ENCODE data around the gene RGS6.
A peak's percentile ranks its signal among the peaks of the same experiment; 100 is the strongest.

The RGS6 gene

GRCh38 chr14:71943695-71944018, 11.4 kb downstream of the RGS6 start:
- no peak for TF ChIP-seq POU2F2 (IDR thresholded peaks at IDR 0.05; ENCODE audit: low read depth, low read length)
- TF ChIP-seq SPI1 (IDR thresholded peaks at IDR 0.05; ENCODE audit: low read depth, low read length): peak; percentile 16; the same call in 1 of the 2 replicates
- no peak for TF ChIP-seq TAF1 (IDR thresholded peaks at IDR 0.05; ENCODE audit: low read depth, low read length)
- TF ChIP-seq PAX5 (IDR thresholded peaks at IDR 0.05; ENCODE audit: insufficient read depth, low read length, severe bottlenecking): no peak
- TF ChIP-seq POLR2A (IDR thresholded peaks at IDR 0.05; ENCODE audit: low read depth, low read length): no peak
- no peak for TF ChIP-seq POLR2AphosphoS5 (IDR thresholded peaks at IDR 0.05; ENCODE audit: low read depth, low read length)
- FAIRE-seq: no peak
- no peak for DNase-seq (ENCODE audit: insufficient read length, low spot score)

GRCh38 chr14:71947947-71948500, 15.8 kb downstream of the RGS6 start:
- DNase-seq (ENCODE audit: insufficient read length, low spot score): no peak
- no peak for TF ChIP-seq SPI1 (IDR thresholded peaks at IDR 0.05; ENCODE audit: low read depth, low read length)
- FAIRE-seq: no peak

DNA sequence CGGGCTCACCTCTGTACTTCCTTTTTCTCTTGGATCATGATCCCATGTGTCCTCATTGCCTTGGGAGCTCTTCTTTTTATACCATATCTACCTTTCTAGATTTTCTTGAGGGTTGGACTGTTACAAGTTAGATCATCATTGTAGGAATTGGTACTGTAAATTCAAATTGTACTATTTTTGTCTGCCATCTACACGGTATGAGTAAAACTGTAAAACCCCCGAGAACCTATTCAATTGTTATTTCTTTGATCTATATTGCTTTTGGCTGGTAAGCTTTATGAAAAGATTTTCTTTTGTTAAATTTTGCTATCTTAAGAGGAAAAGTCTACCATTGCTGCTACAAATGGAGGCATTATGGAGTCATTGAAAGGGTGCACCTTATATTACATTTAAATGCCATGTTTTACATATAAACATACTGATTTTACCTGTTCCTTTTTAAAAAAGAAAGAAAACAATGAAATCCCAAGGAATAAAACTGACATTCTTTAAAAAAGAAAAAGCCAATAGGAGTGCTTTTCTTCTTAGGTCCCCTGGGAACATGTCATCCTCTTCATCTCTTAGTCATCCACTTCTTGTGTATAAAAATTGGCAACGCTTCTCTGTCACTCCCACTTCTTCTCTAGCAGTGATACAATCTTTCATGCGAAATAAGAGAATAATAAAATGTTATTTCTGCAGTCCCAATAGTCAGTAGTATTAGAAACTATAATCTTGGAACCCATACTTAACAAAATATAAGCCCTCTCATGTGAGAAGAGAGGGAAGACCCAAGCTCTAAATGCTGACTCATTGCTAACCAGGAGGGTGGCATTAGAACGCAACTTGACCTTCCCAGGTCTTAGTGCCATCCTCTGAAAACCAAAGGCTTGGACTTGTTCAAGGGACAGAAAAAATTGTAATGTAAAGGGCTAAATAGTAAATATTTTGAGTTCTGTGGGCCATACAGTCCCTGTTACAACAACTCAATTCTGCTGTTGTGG, 20.4 kb downstream of the RGS6 start:
- DNase-seq (ENCODE audit: insufficient read length, low spot score) (no peak), FAIRE-seq (no peak)
- TF ChIP-seq PAX5 (IDR thresholded peaks at IDR 0.05; ENCODE audit: insufficient read depth, low read length, severe bottlenecking) (no peak), POLR2A (IDR thresholded peaks at IDR 0.05; ENCODE audit: low read depth, low read length) (no peak), SPI1 (IDR thresholded peaks at IDR 0.05; ENCODE audit: low read depth, low read length) (no peak), POU2F2 (IDR thresholded peaks at IDR 0.05; ENCODE audit: low read depth, low read length) (no peak), POLR2AphosphoS5 (IDR thresholded peaks at IDR 0.05; ENCODE audit: low read depth, low read length) (no peak), TAF1 (IDR thresholded peaks at IDR 0.05; ENCODE audit: low read depth, low read length) (no peak)

DNA sequence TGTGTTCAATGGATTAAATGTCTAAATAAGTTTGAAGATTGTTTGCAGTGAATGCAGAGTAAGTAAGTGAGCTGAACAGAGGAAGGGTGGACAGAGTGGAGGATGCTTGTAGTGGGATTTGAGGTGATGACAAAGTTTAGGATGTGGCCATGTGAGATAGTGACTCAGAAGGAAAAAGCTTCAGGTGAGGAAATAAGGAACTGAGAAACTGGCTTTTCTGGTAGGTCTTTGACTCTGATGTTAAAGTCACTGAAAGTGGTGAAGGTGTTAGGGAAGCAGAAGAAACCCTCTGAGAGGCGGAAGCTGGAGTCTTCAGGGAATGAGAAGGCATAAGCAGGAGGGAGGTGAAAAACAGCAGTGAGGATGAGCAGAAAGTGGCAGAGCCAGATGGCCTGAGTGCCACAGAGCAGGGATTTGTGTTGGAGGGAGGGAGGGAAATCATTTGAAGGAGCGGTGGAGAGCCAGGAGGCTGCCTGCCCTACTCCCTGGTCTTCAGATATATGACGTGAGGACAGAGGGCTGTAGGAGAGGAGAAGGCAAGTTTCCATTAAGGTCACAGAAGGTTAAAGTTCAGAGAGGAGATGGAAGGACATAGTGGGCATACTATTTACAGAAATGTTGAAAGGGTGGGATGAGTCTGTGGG, 24.8 kb downstream of the RGS6 start:
- no peak for DNase-seq (ENCODE audit: insufficient read length, low spot score)
- FAIRE-seq: no peak
- TF ChIP-seq SPI1 (IDR thresholded peaks at IDR 0.05; ENCODE audit: low read depth, low read length) (peak; percentile 99), PAX5 (IDR thresholded peaks at IDR 0.05; ENCODE audit: insufficient read depth, low read length, severe bottlenecking) (no peak), TAF1 (IDR thresholded peaks at IDR 0.05; ENCODE audit: low read depth, low read length) (no peak), POLR2AphosphoS5 (IDR thresholded peaks at IDR 0.05; ENCODE audit: low read depth, low read length) (no peak), POLR2A (IDR thresholded peaks at IDR 0.05; ENCODE audit: low read depth, low read length) (no peak), POU2F2 (IDR thresholded peaks at IDR 0.05; ENCODE audit: low read depth, low read length) (no peak)

- TF ChIP-seq POLR2A (IDR thresholded peaks at IDR 0.05; ENCODE audit: low read depth, low read length) (no peak), PAX5 (IDR thresholded peaks at IDR 0.05; ENCODE audit: insufficient read depth, low read length, severe bottlenecking) (no peak), TAF1 (IDR thresholded peaks at IDR 0.05; ENCODE audit: low read depth, low read length) (no peak), POU2F2 (IDR thresholded peaks at IDR 0.05; ENCODE audit: low read depth, low read length) (no peak), SPI1 (IDR thresholded peaks at IDR 0.05; ENCODE audit: low read depth, low read length) (no peak), POLR2AphosphoS5 (IDR thresholded peaks at IDR 0.05; ENCODE audit: low read depth, low read length) (no peak)
- no peak for FAIRE-seq
These were observed 26.8 kb downstream of the RGS6 start for GRCh38 chr14:71959055-71959454.

GRCh38 chr14:71960494-71961353, 28.5 kb downstream of the RGS6 start:
- TF ChIP-seq TAF1 (IDR thresholded peaks at IDR 0.05; ENCODE audit: low read depth, low read length): no peak
- no peak for TF ChIP-seq PAX5 (IDR thresholded peaks at IDR 0.05; ENCODE audit: insufficient read depth, low read length, severe bottlenecking)
- no peak for TF ChIP-seq POU2F2 (IDR thresholded peaks at IDR 0.05; ENCODE audit: low read depth, low read length)
- DNase-seq (ENCODE audit: insufficient read length, low spot score): no peak
- FAIRE-seq: no peak

More at GRCh38 chr14:71959055-71959454, 26.8 kb downstream of the RGS6 start:
- no peak for DNase-seq (ENCODE audit: insufficient read length, low spot score)

- FAIRE-seq: no peak
- no peak for TF ChIP-seq SPI1 (IDR thresholded peaks at IDR 0.05; ENCODE audit: low read depth, low read length)
- no peak for TF ChIP-seq POU2F2 (IDR thresholded peaks at IDR 0.05; ENCODE audit: low read depth, low read length)
- no peak for TF ChIP-seq PAX5 (IDR thresholded peaks at IDR 0.05; ENCODE audit: insufficient read depth, low read length, severe bottlenecking)
- TF ChIP-seq TAF1 (IDR thresholded peaks at IDR 0.05; ENCODE audit: low read depth, low read length): no peak
- no peak for TF ChIP-seq POLR2AphosphoS5 (IDR thresholded peaks at IDR 0.05; ENCODE audit: low read depth, low read length)
- no peak for TF ChIP-seq POLR2A (IDR thresholded peaks at IDR 0.05; ENCODE audit: low read depth, low read length)
These were observed 29.7 kb downstream of the RGS6 start for GRCh38 chr14:71961972-71962371.

GRCh38 chr14:71964716-71965115, 32.5 kb downstream of the RGS6 start:
- no peak for TF ChIP-seq POU2F2 (IDR thresholded peaks at IDR 0.05; ENCODE audit: low read depth, low read length)
- no peak for TF ChIP-seq POLR2AphosphoS5 (IDR thresholded peaks at IDR 0.05; ENCODE audit: low read depth, low read length)
- no peak for TF ChIP-seq PAX5 (IDR thresholded peaks at IDR 0.05; ENCODE audit: insufficient read depth, low read length, severe bottlenecking)
- no peak for TF ChIP-seq POLR2A (IDR thresholded peaks at IDR 0.05; ENCODE audit: low read depth, low read length)
- TF ChIP-seq SPI1 (IDR thresholded peaks at IDR 0.05; ENCODE audit: low read depth, low read length): no peak
- TF ChIP-seq TAF1 (IDR thresholded peaks at IDR 0.05; ENCODE audit: low read depth, low read length): no peak
- DNase-seq (ENCODE audit: insufficient read length, low spot score): no peak
- FAIRE-seq: no peak

More at GRCh38 chr14:71961972-71962371, 29.7 kb downstream of the RGS6 start:
- no peak for DNase-seq (ENCODE audit: insufficient read length, low spot score)

DNA sequence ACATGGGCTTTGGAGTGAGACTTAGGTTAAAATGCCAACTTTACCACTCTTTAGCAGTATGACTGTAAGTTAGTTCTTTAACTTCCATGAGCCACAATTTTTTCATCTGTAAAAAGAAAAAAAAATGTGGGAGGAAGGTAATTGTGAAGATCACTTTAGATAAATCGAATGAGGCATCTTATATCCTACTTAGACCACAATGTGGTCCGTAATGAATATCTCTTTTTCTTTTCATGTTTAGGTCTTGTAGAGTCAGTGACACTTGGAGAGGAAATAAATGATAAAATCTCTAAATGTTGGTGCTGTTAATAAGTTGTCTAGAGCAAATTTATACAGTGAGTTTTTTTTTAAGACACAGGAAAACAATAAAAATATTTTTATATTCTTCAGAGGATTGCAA, 34.3 kb downstream of the RGS6 start:
- FAIRE-seq (no peak), DNase-seq (ENCODE audit: insufficient read length, low spot score) (no peak)
- no peak for TF ChIP-seq SPI1 (IDR thresholded peaks at IDR 0.05; ENCODE audit: low read depth, low read length)
- TF ChIP-seq TAF1 (IDR thresholded peaks at IDR 0.05; ENCODE audit: low read depth, low read length): no peak
- no peak for TF ChIP-seq POLR2A (IDR thresholded peaks at IDR 0.05; ENCODE audit: low read depth, low read length)
- TF ChIP-seq POLR2AphosphoS5 (IDR thresholded peaks at IDR 0.05; ENCODE audit: low read depth, low read length): no peak
- no peak for TF ChIP-seq PAX5 (IDR thresholded peaks at IDR 0.05; ENCODE audit: insufficient read depth, low read length, severe bottlenecking)
- no peak for TF ChIP-seq POU2F2 (IDR thresholded peaks at IDR 0.05; ENCODE audit: low read depth, low read length)
